T-cell (primary cell): ENCODE data around the gene DIO2. TPM values are rescaled to one million over a fixed set of nuclear protein-coding genes. Genes with fewer than 3 reads are reported as not detected.

Source experiments
- ATAC-seq, 4 experiments: fragments of 200-7000 bp in 3 of 4; fragments of 150-1000 bp in 1 of 4; cut with Tn5 transposase; replicated peaks in 1 of 4; 1 replicate in 3 of 4; 2 replicates in 1 of 4; pipeline ENCODE4 v1.10.0; 2021; ENCODE audit warnings: moderate library complexity in 3 of 4, mild to moderate bottlenecking in 2 of 4, moderate number of reproducible peaks in 1 of 4
- CTCF ChIA-PET, 2 donors: fragments of 300-600 bp; sonication (Branson Sonifier 250); formaldehyde crosslinking; loops; one replicate each; lab custom pipeline; 2022; ENCODE audit warnings: antibody characterized with exemption in 2 of 2; lab: Charles Lee
- POLR2A ChIA-PET, 2 donors: fragments of 300-600 bp; sonication (Branson Sonifier 250); formaldehyde crosslinking; loops; one replicate each; lab custom pipeline; 2022; ENCODE audit warnings: antibody characterized with exemption in 2 of 2; lab: Charles Lee
- DNase-seq, 35 experiments: peaks; one replicate each; pipeline versions ENCODE4 v3.0.0 to v3.0.0-alpha.2; 2013 to 2023
- H3K27ac ChIP-seq: one replicate; pipeline ENCODE4 v1.5.1; 2013; ENCODE audit warnings: low read length
- H3K27me3 ChIP-seq, 2 experiments: replicated peaks in 1 of 2; 1 replicate in 1 of 2; 2 replicates in 1 of 2; pipeline versions ENCODE4 v1.6.1 to v1.7.0; 2013; ENCODE audit warnings: low read length in 1 of 2, mixed read lengths in 1 of 2; ENCODE audit not compliant: control insufficient read depth in 2 of 2, insufficient read depth in 2 of 2; ENCODE audit errors: extremely low read depth in 1 of 2
- H3K36me3 ChIP-seq, 2 donors: 1 replicate in 1 of 2; 2 replicates in 1 of 2; pipeline versions ENCODE4 v1.6.1 to v1.7.0; 2013; ENCODE audit warnings: low read length in 1 of 2; ENCODE audit not compliant: control insufficient read depth in 2 of 2, insufficient read depth in 1 of 2; ENCODE audit errors: extremely low read depth in 1 of 2
- H3K4me1 ChIP-seq, 2 experiments: 1 replicate in 1 of 2; 2 replicates in 1 of 2; pipeline versions ENCODE4 v1.6.1 to v1.7.0; 2013; ENCODE audit warnings: low read length in 2 of 2, mixed read lengths in 1 of 2; ENCODE audit not compliant: insufficient read depth in 2 of 2, control insufficient read depth in 1 of 2; ENCODE audit errors: extremely low read depth in 1 of 2
- H3K4me3 ChIP-seq, 2 donors: 1 replicate in 1 of 2; 2 replicates in 1 of 2; pipeline versions ENCODE4 v1.5.1 to v1.7.0; 2013; ENCODE audit warnings: mild to moderate bottlenecking in 2 of 2, low read length in 1 of 2, moderate library complexity in 1 of 2; ENCODE audit not compliant: control insufficient read depth in 1 of 2; ENCODE audit errors: extremely low read depth in 1 of 2
- H3K9me3 ChIP-seq: 2 replicates; pipeline ENCODE4 v1.7.0; 2013
- H3K27ac Mint-ChIP-seq, 2 donors: one replicate each; pipeline ENCODE4 v1.8.0; 2020 to 2021; ENCODE audit warnings: mild to moderate bottlenecking in 2 of 2, mixed read lengths in 2 of 2
- H3K27me3 Mint-ChIP-seq, 2 donors: one replicate each; pipeline ENCODE4 v1.8.0; 2021 to 2022; ENCODE audit warnings: mixed read lengths in 2 of 2
- H3K36me3 Mint-ChIP-seq: one replicate; pipeline ENCODE4 v1.8.0; 2021; ENCODE audit warnings: mixed read lengths
- H3K4me1 Mint-ChIP-seq, 3 donors: one replicate each; pipeline ENCODE4 v1.8.0; 2020 to 2022; ENCODE audit warnings: mixed read lengths in 3 of 3, mild to moderate bottlenecking in 1 of 3
- H3K4me3 Mint-ChIP-seq, 3 donors: one replicate each; pipeline ENCODE4 v1.8.0; 2020 to 2022; ENCODE audit warnings: mild to moderate bottlenecking in 3 of 3, mixed read lengths in 3 of 3, moderate library complexity in 3 of 3
- H3K9me3 Mint-ChIP-seq, 3 donors: one replicate each; pipeline ENCODE4 v1.8.0; 2020 to 2022; ENCODE audit warnings: mixed read lengths in 3 of 3
- WGBS: methylation state at CpG from one replicate; pipeline ENCODE4 v1.1.5; 2013; ENCODE audit warnings: missing lambda C conversion rate; ENCODE audit not compliant: insufficient coverage; 5-methylcytosine and 5-hydroxymethylcytosine counted together
- total RNA-seq, 35 experiments: library from RNA in 6 of 35; stranded (reverse) in 6 of 35; fragments of 120-200 nt in 1 of 35; gene quantifications; one replicate each; pipeline versions ENCODE4 v1.2.1 to v1.2.4 and lab custom pipeline; 2013 to 2026

Gene DIO2
- total RNA-seq, 5 donors from 2014 or later (not counting 1 experiment from before 2014, with no cell fraction given): not detected

DNA sequence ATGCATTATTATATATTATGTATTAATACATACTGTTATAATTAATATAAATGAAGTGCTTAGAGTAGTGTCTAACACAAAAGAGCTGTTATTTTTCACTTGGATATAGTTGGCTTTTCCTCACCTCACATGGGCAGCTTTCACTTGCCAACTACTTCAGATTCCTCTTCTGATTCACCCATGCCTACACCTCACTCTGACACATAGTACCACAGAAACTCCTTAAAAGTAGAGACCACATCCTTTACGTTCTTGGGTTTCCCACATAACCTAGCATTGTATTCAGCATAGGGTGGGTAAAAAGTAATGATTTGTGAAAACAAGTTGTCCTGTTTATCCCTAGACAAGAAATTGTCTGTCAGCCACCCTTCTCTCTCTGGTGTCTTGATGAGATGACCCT is 61.0 kb downstream of the DIO2 start:
- H3K27me3 Mint-ChIP-seq: no peaks in the 10 kb centered on the region
- no peak overlapping the region for H3K4me3 Mint-ChIP-seq

More for the DNA sequence above, 61.0 kb downstream of the DIO2 start:
- CTCF ChIA-PET: no interaction called here
- no peaks in the 10 kb centered on the region for H3K4me1 Mint-ChIP-seq
- Histone ChIP-seq H3K27ac (no peak overlapping the region), H3K36me3 (no peaks in the 10 kb centered on the region), H3K4me1 (no peaks in the 10 kb centered on the region), H3K27me3 (no peaks in the 10 kb centered on the region), H3K4me3 (no peak overlapping the region), H3K9me3 (no peaks in the 10 kb centered on the region)
- H3K27ac Mint-ChIP-seq: no peak overlapping the region
- H3K9me3 Mint-ChIP-seq: peaks cover 8 to 15% (median 10%) of the 10 kb centered on the region in 3 donors
- ATAC-seq (no peak), DNase-seq (no peak)
- no peaks in the 10 kb centered on the region for H3K36me3 Mint-ChIP-seq
- no CpG with 5 or more reads among the region's 1 CpG for WGBS
- POLR2A ChIA-PET: no interaction called here
